GM18861 (cell line): ENCODE results near the gene YES1.

ENCODE experiments used
- ATAC-seq: cut with Tn5 transposase; IDR thresholded peaks from one replicate; pipeline ENCODE4 v1.9.1; 2021; ENCODE audit not compliant: unreplicated experiment

YES1 gene

DNA sequence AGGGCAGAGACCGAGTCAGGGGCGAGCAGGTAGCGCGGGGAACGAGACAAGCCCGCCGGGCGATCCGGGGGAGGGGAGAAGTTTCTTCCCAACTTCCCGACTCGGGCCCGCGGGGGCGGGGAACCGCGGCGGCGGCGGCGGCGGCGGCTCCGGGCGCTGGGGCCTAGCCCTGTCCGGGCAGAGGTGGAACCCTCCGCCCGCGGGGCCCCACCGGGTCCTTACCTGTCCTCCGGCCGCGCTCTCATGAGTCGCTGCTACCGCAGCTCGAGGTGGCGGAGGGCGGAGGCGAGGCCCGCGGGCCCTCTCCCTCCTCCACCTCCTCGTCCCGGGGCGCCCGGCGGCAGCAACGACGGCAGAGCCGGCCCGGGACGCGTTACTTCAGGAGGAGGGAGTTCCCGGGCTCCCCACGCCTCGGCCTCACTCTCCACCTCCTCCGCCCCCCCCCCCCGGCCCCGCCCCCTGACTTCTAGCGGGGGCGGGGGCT, at the start of gene YES1:
YES1 (minus strand) TSS at position 351 of the 484 bp plus-strand sequence. CDS start 55,415 bp downstream, outside the sequence.
- peak; percentile 26 for ATAC-seq

DNA sequence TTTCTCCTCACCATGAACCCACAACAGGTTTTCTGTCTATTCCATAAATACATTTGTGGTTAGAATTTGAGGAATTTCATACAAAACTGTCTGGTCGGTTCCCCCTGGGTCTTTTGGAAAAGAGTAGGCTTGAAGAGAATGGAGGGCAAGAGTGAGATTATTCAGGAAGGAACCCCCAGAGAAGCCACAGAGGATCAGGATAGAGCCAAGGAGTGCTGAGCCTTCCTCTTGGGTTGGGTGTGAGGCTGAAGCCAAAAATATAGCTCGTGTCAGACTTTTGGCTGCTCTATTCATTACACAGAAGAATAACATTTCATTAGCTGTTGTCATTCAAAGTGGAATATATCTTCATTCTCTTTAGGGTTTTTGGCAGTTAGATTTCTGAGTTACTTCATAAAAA, 45.9 kb upstream of the YES1 start:
- ATAC-seq, result no peak

DNA sequence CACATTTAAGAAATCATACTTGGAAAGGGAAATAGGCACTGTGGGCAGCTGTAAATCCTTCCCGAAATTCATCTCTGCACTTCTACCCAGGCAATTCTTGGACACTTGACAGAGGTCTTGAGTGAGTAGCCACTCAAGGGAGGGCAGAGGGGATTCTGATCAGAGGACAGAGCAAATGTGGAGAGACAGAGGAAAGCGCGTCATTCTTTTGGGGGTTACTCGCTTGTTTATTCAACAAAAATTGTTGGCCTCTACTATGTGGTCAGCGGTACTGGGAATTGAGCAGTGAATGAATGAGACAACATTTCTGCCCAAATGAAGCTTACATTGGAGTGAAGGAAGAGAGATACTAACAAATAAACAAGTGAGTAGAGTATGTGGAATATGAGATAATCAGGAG, 41.4 kb upstream of the YES1 start:
- no peak for ATAC-seq

DNA sequence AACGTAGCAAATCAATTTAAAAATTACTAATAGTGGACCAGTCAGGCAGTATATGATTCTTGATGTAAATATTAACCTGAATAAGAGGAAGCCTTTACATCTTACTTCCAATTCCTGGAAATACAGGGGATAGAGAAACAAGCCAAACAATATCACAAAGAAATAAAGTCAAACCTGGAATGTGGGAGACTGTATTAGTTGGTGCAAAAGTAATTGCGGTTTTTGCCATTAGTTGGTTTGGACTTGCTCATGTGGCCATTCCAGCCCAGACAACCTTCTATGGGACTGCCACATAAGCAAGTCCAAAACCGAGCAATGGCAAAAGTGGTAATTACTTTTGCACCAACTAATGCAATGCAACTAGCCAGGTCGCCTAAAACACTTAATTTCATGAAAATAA, 38.9 kb upstream of the YES1 start:
- no peak for ATAC-seq

DNA sequence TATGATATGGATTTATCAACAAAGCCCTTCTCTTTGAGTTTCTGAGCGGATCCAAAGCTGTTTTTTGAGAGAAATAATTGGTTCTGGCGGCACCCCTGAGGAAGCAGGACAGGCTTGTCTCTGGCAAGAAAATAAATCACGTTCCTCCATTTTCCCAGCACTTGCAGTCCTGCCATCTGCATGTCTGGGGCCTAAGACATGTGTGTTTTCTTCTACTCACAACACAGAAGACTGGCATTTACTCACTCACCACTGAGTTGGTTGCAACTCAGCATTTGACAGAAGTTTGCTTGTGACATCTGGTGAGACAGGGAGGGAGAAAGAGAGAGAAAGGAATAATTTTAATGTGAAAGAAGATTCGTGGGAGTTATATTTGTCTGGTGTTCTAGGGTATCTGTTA, 37.0 kb upstream of the YES1 start:
- ATAC-seq, result no peak

DNA sequence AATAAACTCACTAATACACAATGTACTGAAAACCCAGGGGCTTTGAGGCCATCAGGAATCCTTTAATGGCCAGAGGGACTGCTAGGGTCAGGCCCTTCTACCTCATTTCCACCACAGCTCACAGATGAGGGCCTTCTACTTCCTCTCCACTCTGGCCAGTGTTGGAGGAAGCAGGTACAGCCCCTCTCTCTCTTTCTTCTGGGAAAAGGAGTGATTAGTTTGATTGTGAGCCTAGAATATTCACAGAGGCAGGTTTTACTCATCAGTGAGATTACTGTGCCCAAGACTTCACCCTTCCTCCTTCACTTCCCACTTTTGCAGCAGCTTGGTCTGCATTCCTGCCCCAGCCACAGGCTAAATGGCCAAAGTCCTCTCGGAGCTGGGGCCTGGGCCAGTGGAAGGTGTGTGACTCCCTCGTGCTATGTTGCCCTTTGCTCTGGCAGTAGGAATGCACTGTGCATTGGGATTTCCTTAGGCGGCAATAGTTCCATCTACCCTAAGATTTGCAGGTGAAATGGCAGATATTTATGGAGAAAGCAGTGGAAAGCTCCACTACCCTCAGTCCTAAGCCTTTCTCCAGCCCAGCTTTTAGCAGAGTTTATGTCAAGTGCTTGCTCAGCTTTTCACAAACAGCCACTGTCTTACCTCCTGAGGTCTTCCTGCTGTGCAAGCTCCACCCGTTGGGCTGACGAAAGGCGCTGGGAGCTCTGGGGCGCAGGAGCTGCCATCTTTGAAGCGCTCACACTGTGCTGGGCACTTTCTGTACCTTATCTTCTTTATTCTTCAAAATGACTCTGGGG, 36.2 kb upstream of the YES1 start:
- ATAC-seq, result no peak

DNA sequence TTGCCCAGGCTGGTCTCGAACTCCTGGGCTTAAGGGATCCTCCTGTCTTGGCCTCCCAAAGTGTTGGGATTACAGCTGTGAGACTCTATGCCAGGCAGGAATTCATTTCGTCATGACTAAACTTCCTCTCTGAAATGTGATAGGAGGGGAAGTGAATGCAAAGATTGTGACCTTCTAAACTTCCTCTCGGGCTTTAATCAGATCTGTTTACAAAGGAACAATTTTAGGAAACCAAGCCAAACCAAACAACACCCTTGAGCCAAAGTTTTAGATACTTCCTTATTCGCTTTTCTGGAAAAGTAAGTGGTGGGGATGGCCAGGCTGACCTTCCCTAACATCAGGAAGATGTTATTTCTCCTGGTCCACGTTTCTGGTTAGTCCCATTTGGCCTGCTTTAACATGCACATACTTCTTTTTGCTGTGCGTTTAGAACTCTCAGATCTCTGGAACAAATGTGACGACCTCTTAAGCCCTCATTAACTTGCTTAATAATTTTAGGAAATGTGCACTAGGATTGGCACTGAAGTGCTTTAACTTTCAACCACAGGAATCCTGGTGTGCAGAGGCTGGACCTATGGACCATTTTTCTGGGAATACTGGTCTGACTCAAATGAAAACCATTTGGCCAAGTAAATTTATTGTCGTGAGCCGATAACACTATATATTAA, 33.2 kb upstream of the YES1 start:
- no peak for ATAC-seq

DNA sequence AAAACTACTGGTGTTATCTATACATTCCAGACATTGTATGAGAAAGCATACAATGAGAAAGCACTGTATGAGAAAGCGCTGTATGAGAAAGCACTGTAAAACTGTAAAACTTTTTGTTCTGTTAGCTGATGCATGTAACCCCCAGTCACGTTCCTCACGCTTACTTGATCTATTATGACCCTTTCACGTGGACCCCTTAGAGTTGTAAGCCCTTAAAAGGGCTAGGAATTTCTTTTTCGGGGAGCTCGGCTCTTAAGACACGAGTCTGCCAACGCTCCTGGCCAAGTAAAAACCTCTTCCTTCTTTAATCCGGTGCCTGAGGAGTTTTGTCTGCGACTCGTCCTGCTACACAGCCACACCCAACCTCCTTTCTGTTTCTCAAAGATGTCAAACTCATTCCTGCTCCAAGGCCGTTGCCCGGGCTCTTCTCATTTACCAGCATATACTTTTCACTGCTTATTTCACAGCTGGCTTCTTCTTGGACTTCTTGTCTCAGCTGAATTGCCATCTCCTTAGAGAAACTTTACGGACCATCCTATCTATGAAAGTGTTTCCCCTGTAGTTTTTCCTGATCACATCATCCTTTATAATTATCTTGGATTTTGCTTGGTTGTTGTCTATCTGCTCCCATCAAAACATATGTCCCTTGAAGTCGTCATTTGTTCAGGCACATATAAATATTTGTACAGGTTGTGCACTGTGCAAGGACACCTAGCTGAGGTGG, 29.8 kb upstream of the YES1 start:
- no peak for ATAC-seq

DNA sequence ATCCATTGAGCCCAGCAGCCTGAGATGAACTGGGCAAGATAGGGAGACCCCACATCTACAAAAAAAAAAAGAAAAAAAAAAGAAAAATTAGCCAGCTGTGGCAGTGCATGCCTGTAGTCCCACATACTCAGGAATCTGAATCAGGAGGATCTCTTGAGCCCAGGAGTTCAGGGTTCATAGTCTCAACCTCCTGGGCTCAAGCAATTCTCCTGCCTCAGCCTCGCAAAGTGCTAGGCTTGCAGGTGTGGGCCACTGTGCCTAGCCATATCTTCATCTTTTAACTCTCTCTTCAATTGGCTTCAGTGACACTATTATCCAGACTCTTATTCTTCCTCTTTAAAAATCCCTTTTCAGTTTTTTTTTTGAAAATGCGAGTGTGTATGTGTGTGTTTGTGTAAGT, 28.5 kb upstream of the YES1 start:
- no peak for ATAC-seq

DNA sequence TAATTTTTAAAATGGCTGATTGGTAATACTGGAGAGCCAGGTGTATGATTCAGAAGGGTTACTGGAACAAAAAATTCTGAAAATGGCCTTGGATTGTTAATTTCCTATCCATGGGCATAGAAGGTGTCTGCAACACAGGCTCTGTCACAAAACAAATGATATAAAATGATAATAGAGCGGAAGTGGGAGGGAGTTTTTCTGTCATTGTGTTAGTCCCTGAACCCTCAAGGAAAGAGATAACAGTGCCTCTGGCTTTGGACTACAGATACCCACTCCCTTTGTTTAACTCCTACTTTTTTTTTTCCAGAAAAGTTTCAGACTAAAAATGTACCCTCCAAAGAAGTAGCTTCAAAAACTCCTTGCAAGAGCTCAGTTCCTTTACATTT, 28.0 kb upstream of the YES1 start:
- ATAC-seq, result no peak

DNA sequence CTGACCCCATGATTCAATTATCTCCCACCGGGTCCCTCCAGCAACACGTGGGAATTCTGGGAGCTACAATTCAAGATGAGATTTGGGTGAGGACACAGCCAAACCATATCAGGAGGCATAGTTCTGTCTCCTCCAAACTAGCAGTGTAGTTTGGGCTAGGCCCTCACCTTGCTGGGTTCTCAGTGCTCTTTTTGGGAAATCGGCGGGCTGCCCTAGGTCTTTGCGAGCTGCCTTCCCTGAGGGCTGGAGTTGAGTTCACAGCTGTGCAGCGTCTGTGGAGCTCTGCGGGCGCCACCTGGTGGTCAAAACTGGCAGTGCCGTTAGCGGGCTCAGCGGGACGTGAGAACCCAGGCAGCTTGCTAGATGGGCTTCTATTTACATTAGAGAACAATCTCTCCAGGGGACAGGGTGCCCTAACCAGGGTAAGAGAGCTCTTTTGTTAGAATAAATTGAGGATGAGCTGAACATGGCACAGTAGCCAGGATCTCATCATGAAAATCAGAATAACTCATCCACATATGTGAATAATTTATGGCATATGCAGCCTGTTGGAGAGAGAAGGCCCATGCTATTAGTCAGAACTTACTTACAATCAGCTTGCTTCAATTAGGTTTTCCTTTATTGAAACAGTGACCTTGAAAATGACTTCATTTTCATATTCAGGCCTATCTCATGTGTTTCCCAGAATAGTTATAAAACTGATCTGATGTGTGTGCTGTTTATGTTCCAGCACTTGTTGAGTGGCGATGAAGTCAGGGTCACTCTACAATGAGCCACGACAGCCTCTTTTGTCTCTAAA, 27.4 kb upstream of the YES1 start:
- ATAC-seq, result peak; percentile 97

DNA sequence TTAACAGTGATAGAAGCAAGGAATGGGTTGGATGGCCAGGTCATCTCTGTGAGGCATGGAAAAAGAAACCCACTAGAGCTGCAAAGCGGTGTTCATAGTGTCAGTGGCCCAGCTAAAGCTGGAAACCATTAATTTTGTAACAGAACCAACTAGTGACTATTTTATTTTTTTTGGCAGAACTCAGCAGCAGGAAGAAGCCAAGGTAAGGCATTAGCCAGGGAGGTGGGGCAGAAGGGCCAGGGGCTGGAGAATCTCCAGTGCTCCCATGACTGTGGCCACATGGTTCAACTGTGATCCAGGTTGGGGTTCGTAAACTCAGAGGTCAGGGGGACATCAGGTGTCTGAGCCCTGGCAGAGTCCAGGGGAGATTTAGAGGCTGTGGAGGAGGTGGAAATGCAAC, 25.9 kb upstream of the YES1 start:
- ATAC-seq, result no peak

DNA sequence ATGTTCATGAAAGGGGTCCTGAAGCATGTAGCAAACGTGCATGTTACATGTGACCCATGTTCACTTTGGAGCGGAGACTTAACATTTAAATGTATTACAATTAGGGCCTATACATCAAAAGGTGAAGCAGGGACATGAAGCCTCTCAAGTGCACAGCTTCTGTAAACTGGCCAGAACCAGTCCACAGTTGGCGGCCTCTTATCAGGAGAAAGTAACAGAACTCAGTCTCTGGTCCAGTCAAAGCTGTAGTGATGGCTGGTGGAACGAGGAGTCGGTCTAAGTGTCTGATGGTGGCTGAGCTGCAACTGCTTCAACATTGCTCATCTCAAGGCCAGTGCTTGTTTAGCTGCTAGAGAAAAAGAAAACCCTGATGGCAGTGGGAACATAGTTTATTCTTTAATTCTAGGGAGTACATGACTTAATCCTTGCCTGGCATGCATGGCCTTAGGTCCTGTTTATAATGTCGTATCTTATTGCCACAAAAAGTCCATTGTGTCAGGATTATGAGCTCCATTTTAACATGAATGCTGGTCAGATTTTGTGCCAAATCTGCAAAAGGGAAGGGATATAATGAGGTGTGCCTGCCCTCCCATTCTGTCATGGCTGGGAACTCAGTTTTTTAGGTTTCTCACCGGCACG, 22.2 kb upstream of the YES1 start:
- no peak for ATAC-seq

DNA sequence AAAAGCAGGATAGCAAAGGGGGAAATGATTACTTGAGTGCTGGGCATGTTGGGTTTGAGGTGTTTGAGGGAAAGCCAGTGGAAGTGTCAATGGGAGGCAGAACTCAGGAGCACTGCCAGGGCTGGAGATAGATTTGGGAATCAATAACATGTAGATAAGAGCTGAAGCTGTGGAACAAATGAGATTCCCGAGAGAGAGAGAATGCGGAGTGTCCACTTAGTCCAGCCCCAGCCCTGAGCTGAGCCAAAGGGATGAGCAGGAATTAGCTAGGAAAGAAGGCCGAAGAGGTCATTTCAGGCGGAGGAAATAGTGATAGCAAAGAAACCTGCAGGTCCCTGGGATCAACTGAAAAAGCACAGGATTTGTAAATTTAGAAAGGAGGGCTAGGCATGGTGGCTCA, 21.2 kb upstream of the YES1 start:
- no peak for ATAC-seq

DNA sequence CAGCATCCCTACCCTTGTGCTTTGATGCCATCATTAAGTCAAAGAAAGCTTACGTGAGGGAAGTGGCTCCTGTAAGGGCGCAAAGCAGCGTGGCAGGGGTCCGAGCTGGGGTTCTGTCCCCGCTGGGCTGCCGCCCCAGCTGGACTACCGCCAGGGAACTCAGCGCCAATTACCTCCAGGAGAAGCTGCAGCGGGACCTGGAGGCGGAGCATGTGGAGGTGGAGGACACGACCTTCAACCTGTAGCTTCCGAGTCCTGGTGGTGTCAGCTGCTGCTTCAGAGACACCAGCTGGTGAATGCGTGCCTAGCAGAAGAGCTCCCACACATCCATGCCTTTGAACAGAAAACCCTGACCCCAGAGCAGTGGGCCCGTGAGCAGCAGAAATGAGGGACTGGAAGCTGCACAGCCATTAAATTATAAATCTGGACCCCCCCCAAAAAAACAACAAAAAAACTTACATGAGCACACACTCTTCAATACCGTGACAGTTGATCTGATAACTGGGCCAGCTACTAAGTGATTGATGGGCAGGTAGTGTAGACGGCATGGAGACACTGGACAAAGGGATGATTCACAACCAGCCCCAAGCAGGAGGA, 20.1 kb upstream of the YES1 start:
- no peak for ATAC-seq

DNA sequence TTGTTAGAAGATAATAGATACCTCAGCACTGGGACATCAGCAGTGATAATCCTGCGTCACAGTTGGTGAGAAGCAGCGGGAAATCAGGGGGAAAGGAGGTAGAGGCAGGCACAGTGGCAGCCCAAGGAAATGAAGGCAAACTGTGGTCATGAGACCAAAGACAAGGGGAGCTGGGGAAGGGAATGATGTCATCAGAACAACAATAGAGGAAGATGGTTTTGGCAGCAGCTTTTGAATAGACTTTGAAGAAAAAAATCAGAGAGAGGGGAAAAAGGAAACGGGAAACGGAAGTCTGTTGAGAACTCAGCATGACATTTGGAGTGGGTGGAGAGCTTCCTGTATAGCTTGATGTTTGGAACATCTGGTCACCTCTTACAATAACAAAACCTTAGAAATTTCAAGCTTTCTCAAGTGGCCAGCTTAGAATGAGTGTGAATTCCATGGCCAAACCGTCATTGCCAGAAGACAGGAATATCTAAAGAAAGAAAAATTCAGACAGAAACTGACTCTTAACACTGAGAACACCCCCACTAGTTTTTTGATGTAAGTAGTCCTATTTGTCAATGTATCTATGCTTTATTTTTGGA, 18.4 kb upstream of the YES1 start:
- ATAC-seq, result peak; percentile 67

DNA sequence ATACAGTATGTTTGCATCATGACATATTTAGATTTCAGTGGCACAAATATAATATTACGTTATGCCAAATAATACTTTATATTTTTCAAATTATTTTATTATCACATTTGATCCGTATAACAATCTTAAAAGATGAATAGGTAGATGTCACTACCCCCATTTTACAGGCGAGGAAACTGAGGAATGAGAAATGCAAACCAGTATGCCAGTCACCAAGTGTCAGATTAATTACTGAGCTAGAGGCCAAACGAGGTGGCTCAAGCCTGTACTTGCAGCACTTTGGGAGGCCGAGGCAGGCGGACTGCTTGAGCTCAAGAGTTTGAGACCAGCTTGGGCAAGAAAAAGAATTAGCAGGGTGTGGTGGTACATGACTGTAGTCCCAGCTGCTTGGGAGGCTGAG, 17.4 kb upstream of the YES1 start:
- ATAC-seq, result no peak

DNA sequence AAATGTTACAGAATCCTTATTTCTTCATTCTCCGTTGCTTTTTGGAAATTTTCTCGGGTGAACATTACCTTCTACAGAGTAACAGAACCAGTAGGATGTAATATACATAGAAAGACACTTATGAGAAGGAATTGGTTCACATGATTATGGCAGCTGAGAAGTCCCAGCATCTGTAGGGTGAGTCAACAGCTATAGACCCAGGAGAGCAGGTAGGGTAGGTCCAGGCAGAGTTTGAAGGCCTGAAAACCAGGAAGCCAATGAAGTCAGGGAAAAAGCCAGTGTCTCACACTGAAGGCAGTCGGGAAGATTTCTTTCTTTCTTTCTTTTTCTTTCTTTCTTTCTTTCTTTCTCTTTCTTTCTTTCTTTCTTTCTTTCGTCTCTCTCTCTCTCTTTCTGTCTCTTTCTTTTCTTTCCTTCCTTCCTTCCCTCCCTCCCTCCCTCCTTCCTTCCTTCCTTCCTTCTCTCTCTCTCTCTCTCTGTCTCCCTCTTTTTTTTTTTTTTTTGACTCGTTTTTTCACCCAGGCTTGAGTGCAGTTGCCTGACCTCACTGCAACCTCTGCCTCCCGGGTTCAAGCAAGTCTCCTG, 15.1 kb upstream of the YES1 start:
- ATAC-seq, result no peak

DNA sequence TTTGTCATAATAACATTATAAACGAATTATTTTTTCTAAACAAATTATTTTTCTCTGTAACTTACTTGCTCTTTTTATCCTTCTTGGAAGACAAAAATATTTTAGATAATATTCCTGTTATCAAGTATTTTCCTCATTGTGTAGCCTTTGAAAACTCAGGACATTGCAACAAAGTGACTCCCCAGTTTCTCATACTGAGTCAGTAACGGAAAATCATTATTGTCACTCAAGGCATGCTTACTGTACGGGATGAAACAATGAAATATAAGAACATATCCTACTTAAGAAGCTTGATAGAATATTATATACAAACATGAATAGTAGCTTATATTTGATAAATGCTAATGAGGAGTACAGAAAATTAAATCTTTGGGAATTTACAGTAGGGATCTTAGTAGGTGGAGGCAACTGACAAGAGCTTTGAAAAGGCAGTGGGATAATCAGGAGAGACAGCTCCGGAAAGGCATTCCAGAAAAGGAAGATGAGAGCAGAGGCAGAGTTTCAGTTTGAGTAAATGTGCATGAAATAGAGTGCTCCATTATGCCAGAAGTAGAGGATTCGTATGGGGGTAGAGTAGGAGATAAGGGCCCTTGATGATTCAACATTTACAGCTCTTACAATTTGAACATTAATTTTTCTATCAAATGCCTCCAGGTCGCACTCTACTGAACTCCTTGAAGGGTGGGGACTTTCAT, 14.0 kb upstream of the YES1 start:
- no peak for ATAC-seq
